HG02840 (cell line): ENCODE results near the gene COL27A1.

Experiments used
- ATAC-seq: cut with Tn5 transposase; IDR thresholded peaks from one replicate; pipeline ENCODE4 v1.9.1; 2021; ENCODE audit warnings: mild to moderate bottlenecking, moderate library complexity, moderate number of reproducible peaks; ENCODE audit not compliant: unreplicated experiment, low FRiP score

COL27A1 gene

DNA sequence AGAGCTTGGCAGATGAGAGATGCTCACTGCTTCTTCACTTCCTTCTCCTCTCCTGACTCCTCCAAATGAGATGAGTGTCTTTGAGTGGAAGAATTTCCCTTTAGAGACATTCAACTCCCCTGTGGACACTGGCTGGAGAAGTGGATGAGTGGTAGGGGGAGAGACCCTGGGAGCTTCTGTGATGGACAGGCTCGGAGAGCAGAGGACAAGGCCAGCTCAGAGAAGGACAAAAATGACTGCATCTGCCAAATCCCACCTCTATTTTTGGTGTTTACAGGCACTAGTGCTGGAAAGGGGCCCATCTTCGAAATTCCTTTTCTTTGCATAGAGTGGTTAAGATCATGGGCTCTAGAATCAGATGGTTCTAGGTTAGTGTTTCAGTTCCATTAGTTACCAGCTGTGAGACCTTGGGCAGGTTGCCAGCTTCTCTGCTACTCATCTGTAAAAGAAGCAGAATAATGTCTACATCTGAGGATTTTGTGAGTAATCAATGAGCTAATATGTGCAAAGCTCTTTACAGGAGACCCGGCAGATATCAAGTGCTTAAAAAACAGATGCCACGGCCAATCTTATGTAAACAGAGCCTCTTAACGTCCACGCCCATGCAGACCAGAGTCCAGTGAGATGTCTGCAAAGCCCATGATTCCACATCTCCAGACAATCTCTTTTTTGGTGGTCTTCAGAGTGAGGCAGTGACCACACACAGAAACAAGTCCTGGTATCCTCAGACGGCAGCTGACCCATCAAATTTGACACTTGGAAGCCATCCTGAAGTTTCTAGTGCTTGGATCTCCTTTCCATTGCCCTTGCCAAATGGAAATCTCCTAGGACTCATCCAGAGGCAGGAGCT, 13.6 kb upstream of the COL27A1 start:
- no peak for ATAC-seq

DNA sequence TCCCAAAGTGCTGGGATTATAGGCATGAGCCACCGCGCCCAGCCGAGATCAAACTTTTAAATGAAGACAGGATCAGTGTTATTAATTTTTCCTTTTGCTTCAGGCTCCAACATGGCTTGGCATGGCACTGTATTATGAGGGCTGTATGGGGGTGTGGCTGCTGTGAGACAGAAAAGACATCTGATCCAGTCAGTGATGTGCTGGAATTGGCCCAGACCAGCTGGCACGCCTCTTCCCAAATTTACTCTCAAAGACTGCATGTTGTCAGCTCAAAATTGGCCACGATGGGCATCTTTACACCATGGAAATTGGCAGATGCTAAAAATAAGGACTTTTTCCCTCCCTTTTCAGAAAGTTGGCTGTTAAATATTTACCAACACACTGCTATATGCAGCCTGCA, 12.1 kb upstream of the COL27A1 start:
- ATAC-seq: no peak

DNA sequence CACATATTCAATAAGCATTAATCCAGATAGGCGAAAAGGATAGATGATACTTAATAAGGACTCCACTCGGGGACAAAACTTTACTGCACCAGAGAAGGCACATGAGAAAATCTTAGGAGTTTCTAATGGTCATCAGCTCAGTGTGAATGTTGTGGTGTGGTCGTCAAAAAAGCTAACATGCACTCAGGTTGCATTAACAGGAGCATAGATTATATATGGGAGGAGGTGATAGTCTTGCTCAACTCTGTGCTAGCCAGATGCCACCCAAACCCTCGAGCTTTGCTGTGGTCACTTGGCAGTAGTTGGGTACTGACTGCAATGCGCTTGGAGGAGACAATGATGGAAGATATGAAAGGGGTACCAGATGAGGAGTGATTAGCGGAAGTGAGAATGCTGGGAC, 8.6 kb upstream of the COL27A1 start:
- ATAC-seq: no peak

DNA sequence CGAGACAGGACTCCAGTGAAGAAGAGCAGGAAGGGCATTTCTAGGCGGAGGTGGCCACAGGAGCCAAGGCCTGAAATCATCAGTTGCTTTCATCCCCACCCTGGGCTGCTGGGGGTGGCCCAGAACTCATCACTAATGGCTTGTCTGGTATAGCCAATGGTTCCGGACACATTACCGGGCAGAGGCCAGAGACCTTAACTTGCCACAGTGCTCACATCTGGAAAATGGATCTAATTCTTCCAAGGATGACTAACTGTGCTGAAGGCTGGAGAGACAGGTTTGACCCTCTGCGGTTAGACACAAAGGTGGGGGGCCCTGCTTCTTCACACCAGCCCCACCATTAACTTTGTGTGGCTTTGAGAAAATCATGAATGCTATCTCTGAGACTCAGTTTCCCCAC, 6.2 kb upstream of the COL27A1 start:
- ATAC-seq: no peak

DNA sequence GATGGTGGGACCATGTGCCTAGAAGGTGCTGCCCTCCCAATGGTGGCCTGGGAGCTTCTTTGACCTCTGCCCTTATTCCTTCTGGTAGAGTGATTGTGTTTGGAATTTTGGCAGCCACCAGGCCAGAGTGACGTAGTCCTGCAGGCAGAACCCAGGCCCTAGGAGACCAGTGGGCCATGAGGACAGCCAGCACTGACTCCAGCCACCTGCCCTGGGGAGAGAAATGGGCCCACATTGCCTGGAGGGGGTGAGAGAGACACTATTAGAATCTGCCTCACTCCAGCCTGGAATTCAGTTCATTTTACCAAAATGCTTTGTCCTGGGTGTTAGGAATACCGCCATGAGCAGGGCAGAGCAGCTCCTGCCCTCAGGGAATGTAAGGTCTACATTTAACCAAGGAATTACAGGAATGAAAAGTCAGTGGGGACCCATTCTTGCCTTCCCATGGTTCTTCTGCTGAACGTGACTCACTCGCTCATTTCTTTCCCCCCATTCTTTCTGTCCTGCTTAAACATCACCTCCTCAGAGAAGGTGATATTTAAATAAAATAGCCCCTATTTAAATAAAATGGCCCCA, 5.5 kb upstream of the COL27A1 start:
- ATAC-seq: no peak

DNA sequence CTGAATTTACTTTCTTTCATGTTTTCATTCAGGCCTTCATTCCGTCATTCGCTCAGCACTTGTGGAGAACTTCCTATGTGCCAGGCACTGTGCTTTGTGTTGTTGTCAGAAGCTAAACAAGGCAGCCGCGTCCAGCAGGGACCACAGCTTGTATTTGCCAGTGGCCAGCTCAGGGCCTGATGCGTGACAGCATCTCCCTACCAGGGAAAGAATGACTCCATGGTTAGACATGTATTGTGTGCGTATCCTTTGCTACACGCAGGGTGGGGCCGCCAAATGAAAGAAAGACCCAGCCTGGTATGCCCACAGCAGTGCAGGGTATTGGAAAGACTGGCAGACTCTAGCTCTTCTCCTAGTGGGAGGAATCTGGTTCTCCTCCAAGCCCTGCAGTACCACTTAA, 4.7 kb upstream of the COL27A1 start:
- ATAC-seq: no peak

DNA sequence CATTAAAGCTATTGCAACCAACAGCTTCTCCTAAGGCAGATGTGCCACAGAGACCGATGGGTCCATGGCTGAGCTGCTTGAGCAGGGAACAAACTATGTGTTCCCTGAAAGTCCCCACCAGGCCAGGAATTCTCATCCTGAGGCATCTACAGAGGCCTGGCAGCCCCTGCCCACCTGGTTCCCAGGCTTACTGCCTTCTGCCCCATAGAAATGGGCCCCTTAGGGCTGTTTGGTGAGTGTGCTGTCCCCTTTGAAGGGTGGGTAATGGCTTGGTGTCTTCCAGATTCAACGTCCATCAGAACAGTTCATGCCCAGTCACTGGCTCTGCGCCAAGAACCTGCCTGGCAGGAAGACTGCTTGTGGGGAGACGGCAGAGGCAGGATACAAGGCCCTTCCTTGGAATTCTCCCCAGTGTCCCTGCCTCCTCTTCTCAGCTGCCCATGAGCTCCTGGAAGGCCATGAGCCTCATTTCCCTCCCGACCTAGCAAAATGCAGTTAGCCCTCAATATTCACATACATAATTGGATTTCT, 3.8 kb upstream of the COL27A1 start:
- no peak for ATAC-seq

DNA sequence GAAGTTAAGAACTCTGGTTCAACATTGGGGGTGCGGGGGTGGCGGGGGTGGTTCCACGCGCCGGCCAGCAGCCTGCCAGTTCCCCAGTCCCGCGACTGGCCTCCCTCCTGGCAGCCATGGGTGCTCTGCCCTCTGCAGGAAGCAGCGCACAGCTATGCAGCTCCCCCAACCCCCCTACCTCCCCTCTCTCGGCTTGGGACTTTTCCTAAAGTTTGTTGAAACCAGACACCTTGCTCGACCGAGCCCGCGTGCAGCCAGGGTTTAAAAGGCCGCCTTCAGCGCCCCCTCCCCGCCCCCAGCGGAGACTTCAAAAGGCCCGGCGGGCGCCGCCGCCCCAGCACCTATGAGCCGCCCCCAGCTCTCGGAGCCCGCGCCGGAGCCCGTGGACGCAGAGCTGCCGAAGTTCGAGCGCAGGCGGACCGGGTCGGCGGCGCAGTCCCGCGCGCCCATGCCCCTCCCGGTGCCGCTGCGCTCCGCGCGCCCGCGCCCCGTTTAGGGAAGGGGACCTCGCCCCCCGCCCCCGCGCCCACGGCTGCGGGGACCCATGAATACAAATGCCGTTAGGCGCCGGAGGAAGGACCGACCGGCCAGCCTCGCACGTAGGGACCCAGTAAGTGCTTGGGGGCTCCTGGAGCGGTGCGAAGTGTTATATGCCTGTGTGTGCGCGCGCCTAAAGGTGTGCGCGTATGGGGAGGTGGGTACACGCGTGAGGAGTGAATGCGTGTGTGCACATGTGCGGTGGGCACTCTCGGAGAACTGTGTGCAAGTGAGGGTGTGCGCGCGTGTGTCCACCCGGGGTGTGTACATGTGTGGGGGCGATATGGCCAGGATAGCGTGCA, 1.4 kb upstream of the COL27A1 start:
- no peak for ATAC-seq

DNA sequence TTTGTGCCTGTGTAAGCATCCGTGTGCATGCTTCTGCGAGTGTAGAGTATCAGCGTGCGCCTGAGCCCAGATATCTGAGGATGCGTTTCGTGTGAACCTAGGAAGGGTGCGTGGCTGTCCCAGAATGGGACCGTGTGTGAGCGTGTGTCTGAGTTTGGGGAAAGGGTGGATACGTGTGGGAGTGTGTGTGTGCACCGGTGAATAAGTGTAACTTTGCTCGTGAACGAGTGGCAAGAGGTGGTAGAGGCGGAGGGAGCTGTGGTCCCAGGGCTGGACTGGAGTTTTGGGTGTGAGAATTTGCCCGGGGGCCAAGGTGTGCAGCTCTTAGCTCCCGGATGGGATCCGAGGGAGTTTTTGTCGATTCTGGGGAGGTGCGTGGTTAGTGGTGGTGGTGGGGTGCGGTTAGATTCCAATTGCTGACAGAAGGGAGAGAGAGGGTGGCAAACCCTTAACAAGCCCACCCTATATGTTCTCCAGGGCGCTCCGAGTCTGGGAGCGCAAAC, 686 bp upstream of the COL27A1 start:
- ATAC-seq: no peak

DNA sequence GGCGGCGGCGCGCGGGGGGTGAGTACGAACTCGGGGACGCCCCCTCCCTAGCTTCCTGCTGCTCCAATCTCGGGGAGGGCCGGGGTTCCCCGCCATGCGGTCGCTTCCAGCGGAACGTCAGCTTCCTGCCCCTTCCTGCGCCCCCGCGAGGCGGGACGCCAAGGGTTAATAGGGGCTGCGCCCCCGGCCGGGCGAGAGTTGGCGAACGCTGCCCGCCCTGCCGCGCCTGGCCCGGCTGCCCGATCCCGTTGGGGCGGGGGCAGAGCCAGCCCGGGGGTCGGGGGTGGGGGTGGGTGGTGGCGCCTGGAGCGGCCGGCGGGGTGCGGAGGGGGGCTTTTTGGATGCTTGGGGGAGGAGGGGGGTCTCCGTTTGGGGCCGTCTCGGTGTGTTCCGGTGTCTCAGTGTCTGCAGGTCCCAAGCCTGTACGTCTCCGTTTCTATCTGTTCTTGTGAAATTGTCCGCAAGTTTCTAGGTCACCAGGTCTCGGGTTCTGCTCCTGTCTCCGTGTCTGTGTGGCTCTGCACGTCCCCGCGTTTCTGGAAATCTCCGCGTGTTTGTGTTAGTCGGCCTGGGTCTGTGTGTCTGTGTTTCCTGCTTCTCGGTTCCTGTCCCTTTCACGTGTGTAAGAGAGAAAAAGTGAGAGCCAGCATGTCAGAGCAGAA, 789 bp downstream of the COL27A1 start:
- ATAC-seq: no peak

DNA sequence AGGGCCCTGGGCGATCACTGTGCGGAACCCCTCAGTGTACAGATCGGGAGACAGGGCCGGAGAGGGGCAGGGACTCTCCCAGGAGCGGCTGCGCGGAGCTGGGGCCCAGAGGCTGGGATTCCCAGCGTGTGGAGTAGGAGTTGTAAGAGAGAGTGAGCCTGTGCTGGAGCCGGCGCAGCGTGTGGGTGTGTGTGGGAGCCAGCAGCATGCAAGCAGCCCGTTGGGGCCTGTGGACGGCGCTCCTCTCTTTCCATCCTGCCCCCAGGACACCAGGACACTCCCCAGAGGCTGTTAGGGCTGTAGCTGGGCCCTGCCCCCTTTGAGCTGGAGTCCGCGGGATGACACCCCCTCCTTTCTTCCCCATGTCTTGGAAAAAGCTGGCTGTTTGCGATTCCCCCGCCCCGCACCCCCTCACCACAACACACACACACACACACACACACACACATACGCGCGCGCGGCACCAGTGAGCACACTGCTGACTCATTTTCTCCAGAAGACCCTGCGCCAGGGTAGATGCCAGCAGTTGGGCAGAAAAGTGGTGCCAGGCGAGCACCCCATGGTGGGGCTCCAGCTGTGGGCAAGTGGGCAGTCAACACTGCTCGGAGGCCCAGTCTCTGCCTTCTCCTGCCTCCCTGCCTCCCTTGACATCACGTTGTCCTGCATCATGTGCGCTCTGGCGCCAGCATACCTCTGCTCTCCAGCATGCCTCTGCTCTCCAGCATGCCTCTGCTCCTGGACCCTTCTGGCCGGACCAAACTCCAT, 1.5 kb downstream of the COL27A1 start:
- ATAC-seq: no peak

DNA sequence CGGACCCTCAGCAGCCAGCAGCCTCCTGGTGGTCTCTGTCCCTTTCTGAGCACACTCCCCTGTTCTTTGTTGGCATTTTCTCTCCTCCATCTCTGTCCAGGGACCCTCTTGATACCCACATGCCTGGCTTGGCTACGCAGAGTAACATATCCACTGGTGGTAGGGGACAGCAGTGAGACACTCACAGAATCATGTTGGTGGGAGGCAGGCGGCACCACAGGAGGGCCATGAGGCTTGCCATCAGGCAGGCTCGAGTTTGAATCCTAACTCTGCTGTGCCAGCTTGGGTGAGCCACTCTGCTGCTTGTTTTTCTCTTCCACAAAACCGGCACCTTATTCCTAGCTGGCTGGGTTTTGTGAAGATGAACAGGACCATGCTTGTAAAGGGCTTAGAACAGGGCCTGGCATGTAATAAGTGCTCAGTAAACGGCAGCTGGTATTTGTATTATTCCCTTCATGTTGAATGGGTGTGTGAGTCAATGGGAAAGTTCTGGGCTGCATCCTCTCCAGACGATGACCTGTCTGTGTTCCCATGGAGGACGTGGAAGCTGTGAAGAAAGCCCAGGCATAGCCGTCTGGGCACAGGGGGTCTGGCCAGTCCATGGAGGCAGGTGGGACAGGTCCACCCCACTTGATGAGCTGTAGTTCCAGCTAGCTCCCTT, 2.3 kb downstream of the COL27A1 start:
- no peak for ATAC-seq

DNA sequence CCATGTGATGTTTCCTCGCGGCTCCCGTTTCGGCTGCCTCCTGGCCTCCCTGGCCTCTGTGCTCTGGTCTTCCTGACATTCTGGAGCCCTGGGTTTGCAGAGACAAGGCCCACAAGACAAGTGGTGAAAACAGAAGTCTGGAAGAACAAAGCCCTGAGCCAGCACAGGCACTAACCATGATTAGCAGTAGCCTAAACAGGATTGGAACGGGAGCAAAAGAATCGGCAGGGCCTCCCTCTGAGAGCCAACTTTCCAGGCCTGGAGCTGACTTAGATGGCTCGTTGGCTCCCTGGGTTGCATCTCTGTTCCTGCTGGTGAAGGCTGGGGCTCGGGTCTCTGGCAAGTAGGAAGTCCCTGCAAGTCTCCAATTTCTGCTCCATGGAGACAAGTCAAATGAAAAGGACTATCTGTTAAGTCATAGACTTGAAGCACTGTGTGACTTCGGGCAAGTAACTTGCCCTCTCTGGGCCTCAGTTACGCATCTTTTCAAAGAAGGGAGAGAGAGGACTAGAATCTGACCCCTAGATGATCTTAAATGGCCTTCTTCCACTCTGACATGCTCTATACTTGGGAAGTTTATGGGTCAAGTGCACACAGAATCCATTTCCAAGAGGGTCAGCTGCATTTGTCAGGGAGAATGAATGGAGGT, 3.3 kb downstream of the COL27A1 start:
- no peak for ATAC-seq

DNA sequence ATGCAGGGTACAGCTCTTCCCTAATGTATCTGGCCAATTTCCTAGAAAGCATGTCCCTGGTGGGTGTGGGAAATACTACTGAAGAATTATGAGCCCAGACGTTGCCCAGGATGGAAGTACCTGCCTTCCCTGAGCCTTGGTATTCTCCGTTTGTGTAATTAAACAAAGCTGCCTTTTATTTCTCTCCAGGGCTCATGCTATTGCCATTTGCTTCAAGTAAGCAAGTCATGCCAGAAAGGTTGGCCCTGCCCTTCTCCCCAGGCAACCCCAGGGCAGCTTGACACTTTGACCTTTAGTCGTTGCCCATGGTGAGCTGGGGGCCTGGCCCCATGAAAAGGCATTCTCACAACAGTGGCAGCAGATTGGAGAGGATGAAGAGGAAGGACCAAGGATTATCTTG, 4.4 kb downstream of the COL27A1 start:
- no peak for ATAC-seq

DNA sequence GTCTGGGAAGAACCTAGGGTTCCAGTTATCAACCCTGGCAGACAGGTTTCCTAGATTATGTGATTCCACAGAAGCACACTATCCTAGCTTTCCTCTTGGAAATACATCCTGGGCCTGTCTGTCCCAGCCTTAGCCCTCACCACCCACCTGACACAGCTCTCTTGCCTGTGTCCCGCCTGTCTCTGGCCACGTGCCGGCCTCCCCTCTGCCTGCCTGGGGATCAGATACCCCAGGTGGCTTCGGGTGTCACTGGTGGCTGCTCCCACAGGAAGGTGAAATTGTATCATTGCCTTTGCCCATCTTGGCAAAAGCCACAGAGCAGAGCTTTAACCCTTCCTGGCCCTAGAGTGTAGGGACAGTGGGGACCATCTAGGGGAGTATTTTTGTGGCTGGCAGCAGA, 6.2 kb downstream of the COL27A1 start:
- ATAC-seq: no peak

DNA sequence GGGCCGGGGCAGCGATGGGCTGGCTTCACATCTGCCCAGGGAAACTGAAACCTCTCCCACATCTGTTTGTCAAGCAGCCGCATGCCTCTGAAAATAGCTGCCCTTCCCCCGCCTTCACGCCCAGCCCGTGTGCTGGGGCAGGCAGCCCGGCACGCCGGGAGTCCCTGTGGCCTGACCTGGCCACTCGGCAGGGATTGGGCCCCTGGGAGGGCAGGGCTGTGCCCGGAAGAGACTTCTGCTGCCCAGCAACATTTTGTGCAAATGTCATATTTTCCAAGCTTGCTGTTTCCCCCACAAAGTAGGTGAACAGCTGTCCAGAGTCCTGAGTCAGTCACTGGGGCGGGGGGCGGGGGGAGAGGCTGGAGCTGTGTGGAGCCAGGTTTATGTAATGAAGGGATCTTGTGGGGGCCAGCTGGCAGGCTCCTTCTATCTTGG, 8.2 kb downstream of the COL27A1 start:
- ATAC-seq: no peak

DNA sequence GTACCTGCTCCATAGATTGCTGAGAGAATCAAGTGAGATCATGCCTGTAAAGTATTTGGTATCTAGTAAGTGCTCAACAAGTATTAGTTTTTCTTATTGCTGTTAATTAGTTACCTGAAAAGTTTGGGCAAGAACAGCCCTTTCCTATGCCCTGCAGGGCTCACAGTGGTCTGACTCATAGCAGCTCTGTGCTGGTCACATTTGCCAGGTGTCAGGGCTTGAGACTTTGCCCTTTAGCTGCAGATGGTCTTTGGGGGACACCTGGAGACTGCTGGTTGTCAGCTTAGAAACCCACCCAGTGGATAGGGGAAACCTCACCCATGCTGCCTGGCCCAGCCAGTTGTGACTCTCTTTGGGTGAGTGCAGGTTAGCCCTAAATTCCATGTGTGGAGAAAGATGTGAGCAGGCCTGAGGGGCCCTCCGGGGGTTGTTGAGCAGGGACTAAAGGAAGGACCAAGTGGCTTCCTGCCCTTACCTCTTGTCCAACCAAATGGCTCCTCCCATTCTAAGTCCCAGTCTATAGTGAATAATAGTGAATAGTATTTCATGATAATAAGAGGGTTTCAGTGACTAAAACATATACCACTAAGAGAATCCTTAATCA, 9.0 kb downstream of the COL27A1 start:
- no peak for ATAC-seq

DNA sequence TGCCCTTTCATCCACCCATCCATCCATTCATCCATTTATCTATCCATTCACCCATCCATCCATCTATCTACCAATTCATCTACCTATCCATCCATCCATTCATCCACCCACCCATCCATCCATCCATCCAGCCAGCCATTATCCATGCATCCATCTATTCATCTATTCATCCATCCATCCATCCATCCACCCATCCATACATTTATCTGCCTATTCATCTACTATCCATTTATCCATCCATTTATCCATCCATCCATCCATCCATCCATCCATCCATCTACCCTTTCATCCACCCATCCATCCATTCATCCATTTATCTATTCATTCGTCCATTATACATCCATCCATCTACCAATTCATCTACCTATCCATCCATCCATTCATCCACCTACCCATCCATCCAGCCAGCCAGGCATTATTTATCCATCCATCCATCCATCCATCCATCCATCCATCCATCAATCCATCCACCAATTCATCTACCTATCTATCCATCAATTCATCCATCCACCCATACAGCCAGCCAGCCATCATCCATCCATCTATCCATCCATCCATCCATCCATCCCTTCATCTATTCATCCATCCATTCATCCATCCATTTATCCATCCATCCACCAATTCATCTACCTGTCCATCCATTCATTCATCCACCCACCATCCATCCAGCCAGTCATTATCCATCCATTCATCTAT, 10.2 kb downstream of the COL27A1 start:
- ATAC-seq: no peak
